Measurements from ENCODE around the gene GRB2. TPM values are rescaled to one million over a fixed set of nuclear protein-coding genes. Genes with fewer than 3 reads are reported as not detected.
"Not testable (repeated sequence)": the region's sequence is repeated elsewhere in the genome, so short reads cannot be mapped to it uniquely, and the experiment has no call there.

The GRB2 gene
- total RNA-seq, 1 donor from 2014 or later: 41.7 TPM

DNA sequence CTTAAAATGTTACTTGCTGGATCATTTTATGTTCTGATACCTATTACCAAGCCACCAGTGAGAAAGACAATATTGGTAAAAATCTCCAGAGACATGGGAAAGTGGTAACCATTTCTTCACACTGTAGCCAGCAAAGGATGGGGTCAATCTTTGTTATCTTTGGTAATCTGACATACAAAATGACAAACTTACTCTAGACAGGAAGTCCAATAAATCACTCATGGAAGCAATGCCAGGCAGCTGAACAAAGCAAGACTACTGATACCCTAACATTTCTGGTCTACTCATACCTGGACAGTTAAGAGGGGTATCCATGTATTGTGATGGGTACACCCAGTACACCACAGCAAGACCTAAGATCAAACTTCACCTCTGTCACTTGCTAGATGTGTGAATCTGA is 19.0 kb downstream of the GRB2 start:
- DNase-seq: no peak

GRCh38 chr17:75384751-75385150 is 20.7 kb downstream of the GRB2 start:
- no peak for DNase-seq

GRCh38 chr17:75383842-75384195 is 21.7 kb downstream of the GRB2 start:
- DNase-seq: no peak

DNA sequence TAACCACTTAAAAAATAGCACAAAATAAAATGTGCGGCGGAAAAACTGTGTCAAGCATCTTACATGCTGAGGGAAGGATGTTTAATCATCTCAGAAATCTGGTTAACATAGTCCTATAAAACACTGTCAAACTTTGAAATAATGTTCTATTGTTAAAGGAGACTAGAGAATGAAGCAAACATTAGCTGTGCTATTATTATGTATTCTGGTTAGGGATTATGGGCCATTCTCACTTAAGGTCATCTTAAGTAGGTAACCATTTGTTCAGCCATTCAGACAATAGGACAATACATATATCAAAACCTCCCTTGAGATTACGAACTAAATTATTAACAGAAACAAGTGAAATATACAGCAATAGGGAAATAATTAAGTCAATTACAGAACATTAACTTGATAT is 24.7 kb downstream of the GRB2 start:
- DNase-seq: no peak

GRCh38 chr17:75380315-75380714 is 25.2 kb downstream of the GRB2 start:
- DNase-seq: no peak

- not testable (repeated sequence) for DNase-seq
These were observed 26.1 kb downstream of the GRB2 start for GRCh38 chr17:75379426-75379825.

DNA sequence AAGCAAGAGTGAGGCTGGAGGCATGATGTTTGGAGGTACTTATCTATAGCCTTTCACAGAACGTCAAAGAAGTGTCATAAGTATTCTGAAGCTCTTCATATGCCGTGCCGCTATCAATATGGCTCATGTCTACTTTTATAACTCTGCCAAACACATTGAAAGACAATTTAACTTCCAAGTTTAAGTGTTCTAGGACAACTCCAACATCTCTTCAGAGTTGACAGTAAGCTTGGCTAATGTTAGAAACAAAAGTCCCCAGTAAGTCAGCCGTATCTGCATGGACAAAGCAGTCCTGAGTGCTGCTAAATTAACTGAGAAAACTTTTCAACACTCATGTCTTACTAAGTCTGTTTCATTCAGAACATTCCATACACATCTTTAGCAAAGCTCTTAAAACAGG is 32.2 kb downstream of the GRB2 start:
- DNase-seq: no peak

- no peak for DNase-seq
These were observed 33.5 kb downstream of the GRB2 start for GRCh38 chr17:75371981-75372380.

GRCh38 chr17:75371339-75371738 is 34.1 kb downstream of the GRB2 start:
- DNase-seq: no peak

- DNase-seq: no peak
These were observed 35.1 kb downstream of the GRB2 start for GRCh38 chr17:75370286-75370915.

- DNase-seq: not testable (repeated sequence)
These were observed 37.4 kb downstream of the GRB2 start for GRCh38 chr17:75367838-75368789.

- DNase-seq: no peak
These were observed 38.2 kb downstream of the GRB2 start for GRCh38 chr17:75367312-75367711.

DNA sequence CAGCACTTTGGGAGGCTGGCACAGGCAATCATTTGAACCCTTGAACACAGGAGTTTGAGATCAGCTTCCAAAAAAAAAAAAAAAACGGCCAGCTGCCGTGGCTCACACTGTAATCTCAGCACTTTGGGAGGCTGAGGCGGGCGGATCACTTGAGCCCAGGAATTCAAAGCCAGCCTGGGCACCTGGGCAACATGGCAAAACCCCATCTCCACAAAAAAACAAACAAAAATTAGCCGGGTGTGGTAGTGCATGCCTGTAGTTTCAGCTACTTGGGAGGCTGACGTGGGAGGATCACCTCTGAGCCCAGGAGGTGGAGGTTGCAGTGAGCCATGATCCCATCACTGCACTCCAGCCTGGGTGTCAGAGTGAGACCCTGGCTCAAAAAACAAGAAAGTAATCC is 39.0 kb downstream of the GRB2 start:
- DNase-seq: no peak

GRCh38 chr17:75365931-75366275 is 39.6 kb downstream of the GRB2 start:
- no peak for DNase-seq

DNA sequence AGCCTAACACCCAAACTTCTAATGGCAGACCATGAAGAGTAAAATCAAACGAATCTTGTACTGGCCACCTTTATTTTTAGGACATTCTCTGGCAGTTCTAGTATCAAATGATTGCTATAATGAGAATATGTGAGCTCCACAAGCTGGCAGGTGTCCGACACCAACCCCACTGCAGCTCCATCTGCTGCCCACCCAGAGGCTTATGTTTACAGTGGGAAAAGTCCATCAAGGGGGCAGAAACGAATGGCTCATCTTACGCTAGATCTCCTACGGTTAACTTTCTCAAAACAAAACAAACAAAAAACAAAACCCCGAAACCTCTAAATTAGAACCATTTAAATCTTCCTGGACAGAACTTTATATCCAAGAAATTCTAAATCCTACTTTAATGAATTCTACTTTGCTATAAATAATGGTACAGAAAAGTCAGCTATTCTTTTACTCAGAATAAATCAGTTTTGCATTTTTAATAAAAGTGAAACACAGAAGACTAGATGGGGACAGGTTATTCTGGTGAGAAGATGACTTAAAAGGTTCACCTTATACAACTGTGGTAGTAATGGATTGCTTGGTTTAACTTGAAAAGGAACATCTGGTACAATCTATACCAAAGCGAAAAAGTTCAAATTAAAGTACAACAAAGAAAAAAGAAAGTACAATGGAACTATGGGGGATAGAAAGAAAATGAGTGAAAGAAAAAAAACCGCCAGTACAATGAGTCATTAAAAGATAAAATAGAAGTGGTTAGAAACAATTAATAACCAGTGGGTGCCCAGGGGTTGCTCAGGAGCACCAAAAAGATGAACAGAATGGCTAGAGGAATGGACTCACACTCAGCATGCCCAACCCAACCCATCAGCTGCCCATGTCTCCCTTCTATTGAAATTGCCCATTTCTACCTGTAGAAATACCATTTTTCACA is 40.2 kb downstream of the GRB2 start:
- DNase-seq: no peak

- DNase-seq: no peak
These were observed 41.4 kb downstream of the GRB2 start for GRCh38 chr17:75364078-75364477.

- no peak for DNase-seq
These were observed 43.5 kb downstream of the GRB2 start for GRCh38 chr17:75361996-75362395.

- no peak for DNase-seq
These were observed 44.1 kb downstream of the GRB2 start for GRCh38 chr17:75361344-75361743.

DNA sequence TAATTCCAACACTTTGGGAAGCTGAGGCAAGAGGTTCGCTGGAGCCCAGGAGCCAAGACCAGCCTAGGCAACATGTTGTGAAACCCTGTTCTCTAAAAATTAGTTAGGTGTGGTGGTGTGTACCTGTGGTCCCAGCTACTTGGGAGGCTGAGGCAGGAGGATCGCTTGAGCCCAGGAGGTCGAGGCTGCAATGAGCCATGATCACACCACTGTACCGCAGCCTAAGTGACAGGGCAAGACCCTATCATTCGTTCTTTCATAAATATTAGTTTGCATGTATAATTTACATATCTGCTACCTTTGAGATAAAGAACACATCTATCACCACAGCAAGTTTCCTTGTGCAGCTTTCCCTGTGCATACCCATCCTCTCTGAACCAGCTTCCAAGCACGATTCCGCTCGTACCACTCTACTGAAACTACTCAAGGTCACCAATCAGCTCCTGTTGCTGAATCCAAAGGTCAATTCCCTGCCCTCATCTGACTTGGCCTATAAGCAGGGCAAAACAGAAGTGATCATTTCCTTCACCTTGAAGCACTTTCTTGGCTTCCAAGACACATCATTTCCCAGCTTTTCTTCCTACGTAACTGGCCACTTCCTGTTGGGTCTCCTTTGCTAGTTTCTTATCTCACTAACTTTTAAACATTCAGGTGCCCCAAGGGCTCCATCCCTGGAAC is 49.1 kb downstream of the GRB2 start:
- no peak for DNase-seq

DNA sequence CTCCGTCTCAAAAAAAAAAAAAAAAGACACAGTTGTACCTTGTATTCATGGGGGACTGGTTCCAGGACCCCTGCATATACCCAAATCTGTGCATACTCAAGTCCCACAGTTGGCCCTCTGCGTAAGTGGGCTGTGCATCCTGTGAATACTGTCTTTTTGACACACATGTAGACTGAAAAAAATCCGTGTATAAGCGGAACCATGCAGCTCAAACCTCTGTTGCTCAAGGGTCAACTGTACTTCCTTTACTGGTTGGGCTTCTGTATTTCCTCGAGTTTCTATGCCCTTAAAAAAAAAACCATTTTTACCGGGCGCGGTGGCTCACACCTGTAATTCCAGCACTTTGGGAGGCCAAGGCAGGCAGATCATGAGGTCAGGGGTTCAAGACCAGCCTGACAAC is 52.3 kb downstream of the GRB2 start:
- no peak for DNase-seq

DNA sequence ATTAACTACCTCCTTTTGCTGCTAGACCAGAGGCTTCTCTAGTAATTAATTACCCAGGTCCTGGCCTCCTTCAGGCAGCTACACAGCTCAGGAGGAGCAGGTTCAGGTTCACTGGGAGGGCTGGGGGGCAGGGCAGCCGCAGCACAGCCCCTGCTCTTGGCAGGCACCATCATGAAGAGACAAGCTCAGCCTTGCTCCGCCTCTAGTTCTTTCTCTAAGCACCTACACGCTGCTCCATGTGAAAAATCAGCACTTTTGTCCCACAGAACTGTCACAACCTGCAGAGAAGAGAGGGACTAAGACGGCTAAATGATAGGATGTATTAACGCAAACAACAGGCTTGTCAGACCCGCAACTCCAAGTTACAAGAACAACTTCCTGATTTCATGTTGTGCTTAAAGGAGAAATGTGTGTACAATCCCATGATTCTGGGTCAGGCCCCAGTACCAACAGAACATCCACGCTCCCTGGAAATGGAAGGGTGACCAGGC is 53.4 kb downstream of the GRB2 start:
- DNase-seq: no peak

DNA sequence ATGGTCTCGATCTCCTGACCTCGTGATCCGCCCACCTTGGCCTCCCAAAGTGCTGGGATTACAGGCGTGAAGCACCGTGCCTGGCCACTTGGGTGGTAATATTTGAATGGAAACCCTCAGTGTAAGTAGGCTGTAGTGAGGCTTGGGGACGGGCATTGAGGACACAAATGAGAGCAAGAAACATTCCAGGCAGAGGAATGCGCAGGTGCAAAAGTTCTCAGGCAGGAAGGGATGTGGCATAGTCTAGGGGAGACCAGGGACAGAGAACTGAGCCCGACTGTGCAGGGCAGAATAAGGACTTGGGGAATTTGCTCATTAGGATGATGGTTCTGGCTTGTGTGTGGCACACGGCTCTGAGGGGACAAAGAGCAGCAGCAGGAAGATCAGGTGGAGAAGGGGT is 54.8 kb downstream of the GRB2 start:
- no peak for DNase-seq
